HepG2 (cell line): ENCODE data around the gene ANKRD55. TPM values are rescaled to one million over a fixed set of nuclear protein-coding genes. Genes with fewer than 3 reads are reported as not detected.

Source experiments
- ARNT ChIP-seq: fragments of 450-650 bp; IDR thresholded peaks from 2 replicates; pipeline ENCODE4 v1.6.1; 2017
- FOXA1 ChIP-seq, 2 experiments: fragments of 450-650 bp in 1 of 2; sonication (generic) in 1 of 2; formaldehyde crosslinking in 1 of 2; IDR thresholded peaks; 2 replicates each; pipeline versions ENCODE4 v1.4.0 to v1.6.1; 2016 to 2020; ENCODE audit warnings: missing genetic modification reagents in 1 of 2
- HOMEZ ChIP-seq: IDR thresholded peaks from 2 replicates; pipeline ENCODE4 v1.6.1; 2016; ENCODE audit warnings: low read depth
- KLF9 ChIP-seq: IDR thresholded peaks from 2 replicates; pipeline ENCODE4 v1.6.1; 2016; ENCODE audit warnings: low read depth
- SALL1 ChIP-seq: sonication (generic); formaldehyde crosslinking; IDR thresholded peaks from 2 replicates; pipeline ENCODE4 v1.8.0; 2022; ENCODE audit warnings: mild to moderate bottlenecking, missing genetic modification reagents
- USF2 ChIP-seq, 2 experiments: sonication (generic) in 1 of 2; formaldehyde crosslinking in 1 of 2; IDR thresholded peaks; 2 replicates each; pipeline versions ENCODE4 v1.5.1 to v1.6.1; 2011 to 2020; ENCODE audit warnings: borderline replicate concordance in 1 of 2, low read depth in 1 of 2, low read length in 1 of 2, mild to moderate bottlenecking in 1 of 2, missing genetic modification reagents in 1 of 2, moderate library complexity in 1 of 2
- ZMYM4 ChIP-seq: sonication (generic); formaldehyde crosslinking; IDR thresholded peaks from 2 replicates; pipeline ENCODE4 v1.8.1; 2023; ENCODE audit warnings: mild to moderate bottlenecking, missing genetic modification reagents
- ZNF710 ChIP-seq: sonication (generic); formaldehyde crosslinking; IDR thresholded peaks from 2 replicates; pipeline ENCODE4 v1.5.0; 2020; ENCODE audit warnings: mild to moderate bottlenecking, missing genetic modification reagents, borderline replicate concordance
- polyA plus RNA-seq, 8 experiments: library from polyadenylated mRNA; depleted of rRNA in 3 of 8; stranded (reverse) in 7 of 8; unstranded in 1 of 8; fragments of >200 nt; fragmentation: Illumina TruSeq in 4 of 8; extraction: Trizol in 4 of 8; gene quantifications; 2 replicates each; pipeline versions ENCODE4 v1.2.1 to v1.2.3, GENCODE V29; 2011 to 2016; ENCODE audit warnings: low read depth in 4 of 8, missing spikeins in 1 of 8, mixed read lengths in 1 of 8; ENCODE audit not compliant: insufficient read depth in 1 of 8
- total RNA-seq, 5 experiments: library from RNA; depleted of rRNA; stranded (reverse); fragments of >200 nt; fragmentation: Illumina TruSeq; extraction: Trizol; gene quantifications; 2 replicates each; pipeline ENCODE4 v1.2.3, GENCODE V29; 2016; ENCODE audit warnings: low read depth in 1 of 5

ANKRD55 gene
- total and polyA plus RNA-seq, 2 of the 13 experiments (the other 11 are each of a cell fraction or from before 2014, with no cell fraction given): 0.11 to 0.28 TPM

- TF ChIP-seq SALL1 (CRISPR knock-in tag) (0 out of 2 replicates have a peak, but pooled peaks have one; percentile 24), ARNT (no peak), HOMEZ (peak; percentile 44; the same call in 1 of the 2 replicates), KLF9 (CRISPR knock-in tag) (no peak), USF2 (IDR thresholded peaks at IDR 0.05; ENCODE audit: low read depth, low read length) (no peak), USF2 (CRISPR knock-in tag; IDR thresholded peaks at IDR 0.05; ENCODE audit: borderline replicate concordance) (no peak), FOXA1 (IDR thresholded peaks at IDR 0.05) (no peak), FOXA1 (CRISPR knock-in tag; IDR thresholded peaks at IDR 0.05) (peak; percentile 33), ZMYM4 (CRISPR knock-in tag) (peak; percentile 17; the same call in 1 of the 2 replicates), ZNF710 (CRISPR knock-in tag) (0 out of 2 replicates have a peak, but pooled peaks have one; percentile 64)
Measured at GRCh38 chr5:56161927-56162326, 71.2 kb downstream of the ANKRD55 start (continued).
